K562 treated with DMSO at 1 percent for 48 hours (cell line): ENCODE results near the gene LRRC27. TPM values are rescaled to one million over a fixed set of nuclear protein-coding genes. Genes with fewer than 3 reads are reported as not detected.

Experiments
- total RNA-seq: library from RNA; unstranded; fragments of 300-600 nt; gene quantifications from 2 replicates; pipeline ENCODE4 v1.2.3, GENCODE V29; 2022; ENCODE audit warnings: low replicate concordance; ENCODE audit errors: extremely low read depth

Gene LRRC27
- not detected in 2 replicates for total RNA-seq

GRCh38 chr10:132331601-132332432 is at the start of gene LRRC27:
TSS of gene LRRC27 (plus strand) at chr10:132332193. CDS start at chr10:132333525, 1,332 bp downstream.

GRCh38 chr10:132307823-132308586 is 24.0 kb upstream of the LRRC27 start, which contains the start of gene STK32C:
TSS of gene STK32C (minus strand) at chr10:132307950. CDS start at chr10:132307833, 117 bp downstream.

DNA sequence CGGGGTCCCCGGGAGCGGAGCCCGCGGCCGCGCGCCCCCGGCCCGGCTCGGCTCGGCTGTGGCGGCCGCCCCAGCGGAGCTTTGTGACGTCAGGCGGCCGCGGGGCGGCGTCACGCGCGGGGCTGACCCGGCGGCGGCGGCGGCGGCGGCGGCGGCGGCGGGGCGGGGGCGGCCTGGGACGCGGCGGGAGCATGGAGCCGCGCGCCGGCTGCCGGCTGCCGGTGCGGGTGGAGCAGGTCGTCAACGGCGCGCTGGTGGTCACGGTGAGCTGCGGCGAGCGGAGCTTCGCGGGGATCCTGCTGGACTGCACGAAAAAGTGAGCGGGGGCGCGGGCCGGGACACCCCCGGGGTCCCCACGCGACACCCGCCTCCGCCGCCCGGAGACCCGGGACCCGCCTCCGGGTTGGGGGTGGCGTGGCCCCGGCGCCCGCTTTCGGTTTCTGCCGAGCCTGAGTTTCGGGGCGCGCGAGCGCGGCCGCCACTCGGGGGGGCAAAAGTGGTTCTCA is 65.1 kb downstream of the LRRC27 start, which contains the start of gene PWWP2B:
Gene PWWP2B, plus strand, starts transcription at position 165 of the 506 bp plus-strand sequence. Its CDS starts 27 bp downstream, at position 192.

Other genes starting within 250 kb of the LRRC27 start
- not detected in 2 replicates for gene DPYSL4, start 145.2 kb upstream of the LRRC27 start, total RNA-seq
- not detected in 2 replicates for gene STK32C, start 24.2 kb upstream of the LRRC27 start, total RNA-seq
- gene PWWP2B, start 65.0 kb downstream of the LRRC27 start, total RNA-seq = not detected in 2 replicates
- not detected in 2 replicates for gene INPP5A, start 205.6 kb downstream of the LRRC27 start, total RNA-seq